A673 (cell line): ENCODE results near the gene PSMC4. TPM values are rescaled to one million over a fixed set of nuclear protein-coding genes. Genes with fewer than 3 reads are reported as not detected.

Experiments used
- BruUV-seq: library from RNA; stranded (reverse); fragments of 400-500 nt; replicated peaks from 2 replicates; lab custom pipeline; 2021; lab: Mats Ljungman, UMichigan
- CTCF ChIA-PET: fragments of 300-600 bp; sonication (Branson Sonifier 250); formaldehyde crosslinking; loops from one replicate; lab custom pipeline; 2022; ENCODE audit warnings: antibody characterized with exemption; lab: Charles Lee
- POLR2A ChIA-PET: fragments of 300-600 bp; sonication (Branson Sonifier 250); formaldehyde crosslinking; loops from one replicate; lab custom pipeline; 2022; ENCODE audit warnings: antibody characterized with exemption; ENCODE audit not compliant: low non-redundant PET; lab: Charles Lee
- DNase-seq: peaks from one replicate; pipeline ENCODE4 v3.0.0-alpha.2; 2015; ENCODE audit warnings: low spot score
- H3K27ac ChIP-seq: fragments of 200-600 bp; sonication (generic); 2 replicates; pipeline ENCODE4 v1.5.1; 2016; ENCODE audit warnings: mixed run types, low read depth, mild to moderate bottlenecking, mixed read lengths, antibody characterized with exemption, low read length; ENCODE audit not compliant: poor library complexity, severe bottlenecking
- H3K27me3 ChIP-seq: fragments of 200-600 bp; sonication (generic); replicated peaks from 2 replicates; pipeline ENCODE4 v1.6.1; 2017; ENCODE audit warnings: mixed run types, low read depth, mild to moderate bottlenecking, mixed read lengths, antibody characterized with exemption, low read length; ENCODE audit not compliant: insufficient read depth, poor library complexity
- H3K36me3 ChIP-seq: fragments of 200-600 bp; sonication (generic); 2 replicates; pipeline ENCODE4 v1.6.1; 2016; ENCODE audit warnings: mixed run types, mild to moderate bottlenecking, mixed read lengths, antibody characterized with exemption, low read length; ENCODE audit not compliant: insufficient read depth, poor library complexity, severe bottlenecking
- H3K4me1 ChIP-seq: fragments of 200-600 bp; sonication (generic); 2 replicates; pipeline ENCODE4 v1.6.1; 2017; ENCODE audit warnings: mixed run types, mild to moderate bottlenecking, mixed read lengths, antibody characterized with exemption, low read length; ENCODE audit not compliant: insufficient read depth, poor library complexity, severe bottlenecking
- H3K4me3 ChIP-seq: fragments of 200-600 bp; sonication (generic); 2 replicates; pipeline ENCODE4 v1.5.1; 2016; ENCODE audit warnings: low read depth, mixed run types, mild to moderate bottlenecking, mixed read lengths, low read length; ENCODE audit not compliant: poor library complexity, severe bottlenecking
- H3K9me3 ChIP-seq: fragments of 200-600 bp; sonication (generic); 2 replicates; pipeline ENCODE4 v1.6.1; 2016; ENCODE audit warnings: mixed run types, low read depth, mild to moderate bottlenecking, mixed read lengths, antibody characterized with exemption, low read length; ENCODE audit not compliant: poor library complexity, severe bottlenecking
- CTCF ChIP-seq: fragments of 300-800, 200-600 bp; sonication (generic); conservative IDR thresholded peaks from 2 replicates; pipeline ENCODE4 v1.5.1; 2017; ENCODE audit warnings: low read depth, mild to moderate bottlenecking, antibody characterized with exemption, low read length, moderate library complexity, mixed read lengths
- EZH2 ChIP-seq: fragments of 200-600 bp; sonication (generic); IDR thresholded peaks from 2 replicates; pipeline ENCODE4 v1.6.1; 2017; ENCODE audit warnings: borderline replicate concordance, low read depth, mild to moderate bottlenecking, mixed read lengths, antibody characterized with exemption, low read length; ENCODE audit not compliant: poor library complexity, severe bottlenecking
- intact Hi-C: fragments of 100-400 bp; cut with micrococcal nuclease; formaldehyde crosslinking; loops from one replicate; pipeline ENCODE4 v1.10.0; 2022; ENCODE audit not compliant: unreplicated experiment
- total RNA-seq: library from RNA; stranded (reverse); gene quantifications from 2 replicates; pipeline ENCODE4 v1.2.3, GENCODE V29; 2021

The PSMC4 gene
- total RNA-seq, 1 experiment from 2014 or later, result 291 TPM

DNA sequence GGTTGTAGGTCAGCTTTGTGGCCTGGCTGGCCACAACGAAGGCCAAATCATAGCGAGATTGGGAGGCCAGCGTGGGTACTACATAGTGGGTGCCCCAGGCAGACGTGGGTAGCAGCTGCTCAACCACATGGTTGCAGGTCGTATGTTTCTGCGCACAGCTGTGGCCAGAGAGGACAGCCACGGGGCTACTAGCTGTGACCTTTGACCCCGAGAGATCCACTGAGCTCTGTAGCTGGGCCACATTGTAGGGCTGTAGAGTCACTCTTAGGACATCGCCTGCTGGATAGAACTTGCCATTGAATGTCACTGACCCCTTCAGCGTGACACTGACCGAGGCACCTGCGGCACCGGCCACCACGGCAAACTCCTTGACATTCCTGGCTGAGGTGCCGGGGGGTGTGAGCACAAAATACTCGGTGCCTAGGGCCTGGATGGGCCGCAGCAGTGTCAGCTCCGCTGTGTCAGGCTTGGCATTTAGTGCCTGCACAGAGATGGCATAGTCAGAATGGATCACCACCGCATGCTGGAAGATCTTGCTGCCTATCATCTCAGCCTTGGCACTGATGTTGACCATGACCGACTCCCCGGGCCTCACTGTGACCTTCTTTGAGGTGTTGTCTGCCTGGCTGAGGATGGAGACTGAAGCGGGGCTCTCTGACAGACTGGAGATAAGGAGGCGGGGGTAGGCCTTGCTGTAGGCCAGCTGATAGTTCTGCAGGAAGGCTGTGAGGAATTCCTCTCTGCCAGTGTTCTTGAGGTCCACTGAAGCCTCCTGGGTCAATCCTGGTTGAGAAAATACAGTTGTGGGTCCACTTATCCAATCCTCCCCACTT is 43.2 kb upstream of the PSMC4 start:
- Histone ChIP-seq H3K4me1 (no peaks in the 10 kb centered on the region), H3K9me3 (peaks cover 6% of the 10 kb centered on the region), H3K27me3 (no peaks in the 10 kb centered on the region), H3K4me3 (no peak overlapping the region), H3K36me3 (peaks cover 7% of the 10 kb centered on the region), H3K27ac (no peak overlapping the region)
- intact Hi-C loops, result no loop called here
- CTCF ChIA-PET, result no interaction called here
- no peak for TF ChIP-seq EZH2
- no peak for TF ChIP-seq CTCF
- POLR2A ChIA-PET, result interaction anchor here (0.6 kb wide), 1 partner anchor 508 kb away, joined by 3 read pairs; no protein-coding TSS in a partner anchor
- no peak for DNase-seq
- no TSS peak for BruUV-seq

GRCh38 chr19:39928357-39928725 is 42.6 kb upstream of the PSMC4 start:
- POLR2A ChIA-PET, result no interaction called here
- Histone ChIP-seq H3K27me3 (no peaks in the 10 kb centered on the region), H3K36me3 (peaks cover 7% of the 10 kb centered on the region), H3K4me1 (no peaks in the 10 kb centered on the region), H3K4me3 (no peak overlapping the region), H3K27ac (no peak overlapping the region), H3K9me3 (peaks cover 6% of the 10 kb centered on the region)
- CTCF ChIA-PET, result no interaction called here
- no TSS peak for BruUV-seq
- no peak for DNase-seq
- no peak for TF ChIP-seq CTCF
- no peak for TF ChIP-seq EZH2
- intact Hi-C loops, result no loop called here

DNA sequence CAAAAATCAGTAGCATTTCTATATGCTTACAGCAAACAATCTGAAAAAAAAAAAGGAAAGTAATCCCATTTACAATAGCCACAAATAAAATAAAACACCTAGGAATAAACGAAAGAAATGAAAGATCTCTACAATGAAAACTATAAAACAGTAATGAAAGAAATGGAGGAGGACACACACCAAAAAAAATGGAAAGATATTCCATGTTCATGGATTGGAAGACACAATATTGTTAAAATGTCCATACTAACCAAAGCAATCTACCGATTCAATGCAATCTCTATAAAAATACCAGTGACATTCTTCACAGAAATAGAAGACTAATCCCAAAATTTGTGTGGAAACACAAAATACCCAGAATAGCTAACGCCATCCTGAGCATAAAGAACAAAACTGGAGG is 41.2 kb upstream of the PSMC4 start:
- H3K9me3 ChIP-seq, result peaks cover 6% of the 10 kb centered on the region
- H3K4me1 ChIP-seq, result no peaks in the 10 kb centered on the region
- no TSS peak for BruUV-seq
- TF ChIP-seq EZH2 (no peak), CTCF (no peak)
- no peak overlapping the region for H3K4me3 ChIP-seq
- no peak overlapping the region for H3K27ac ChIP-seq
- peaks cover 7% of the 10 kb centered on the region for H3K36me3 ChIP-seq
- POLR2A ChIA-PET, result no interaction called here
- DNase-seq, result no peak
- intact Hi-C loops, result no loop called here
- H3K27me3 ChIP-seq, result no peaks in the 10 kb centered on the region
- CTCF ChIA-PET, result no interaction called here
